HepG2 (cell line): ENCODE data around the gene PSMG3. TPM values are rescaled to one million over a fixed set of nuclear protein-coding genes. Genes with fewer than 3 reads are reported as not detected.

Experiments used
- CTCF ChIP-seq: sonication (generic); formaldehyde crosslinking; IDR thresholded peaks from 2 replicates; pipeline ENCODE4 v1.5.0; 2020; ENCODE audit warnings: mild to moderate bottlenecking, missing genetic modification reagents, moderate library complexity
- HCFC1 ChIP-seq: fragments of 150-350 bp; IDR thresholded peaks from 2 replicates; pipeline ENCODE4 v1.6.1; 2014; ENCODE audit warnings: low read depth, low read length
- MED1 ChIP-seq: sonication (generic); formaldehyde crosslinking; IDR thresholded peaks from 2 replicates; pipeline ENCODE4 v1.4.0; 2020; ENCODE audit warnings: missing genetic modification reagents
- MEIS1 ChIP-seq: sonication (generic); formaldehyde crosslinking; IDR thresholded peaks from 2 replicates; pipeline ENCODE4 v1.9.0; 2021; ENCODE audit warnings: mild to moderate bottlenecking, missing genetic modification reagents, moderate library complexity, borderline replicate concordance
- MXI1 ChIP-seq: IDR thresholded peaks from 3 replicates; pipeline ENCODE4 v1.6.1; 2012; ENCODE audit warnings: low read depth, low read length, inconsistent platforms, borderline replicate concordance
- NBN ChIP-seq: fragments of 450-650 bp; conservative IDR thresholded peaks from 2 replicates; pipeline ENCODE4 v1.6.1; 2017
- RFXAP ChIP-seq: sonication (generic); formaldehyde crosslinking; IDR thresholded peaks from 2 replicates; pipeline ENCODE4 v1.4.0; 2020; ENCODE audit warnings: missing genetic modification reagents, borderline replicate concordance
- RNF2 ChIP-seq: fragments of 450-650 bp; conservative IDR thresholded peaks from 2 replicates; pipeline ENCODE4 v1.6.1; 2016; ENCODE audit warnings: low read depth
- SRF ChIP-seq: IDR thresholded peaks from 2 replicates; pipeline ENCODE4 v1.6.1; 2011; ENCODE audit warnings: mild to moderate bottlenecking, low read depth, low read length, moderate library complexity
- SRSF1 ChIP-seq: fragments of 200-400 bp; formaldehyde crosslinking; optimal IDR thresholded peaks from 2 replicates; pipeline ENCODE3; 2017; ENCODE audit warnings: mild to moderate bottlenecking, low read depth, low read length, moderate library complexity
- ZFP91 ChIP-seq: sonication (generic); formaldehyde crosslinking; IDR thresholded peaks from 2 replicates; pipeline ENCODE4 v1.9.0; 2022; ENCODE audit warnings: missing genetic modification reagents, mild to moderate bottlenecking, borderline replicate concordance
- ZNF275 ChIP-seq: sonication (generic); formaldehyde crosslinking; IDR thresholded peaks from 2 replicates; pipeline ENCODE4 v1.8.0; 2022; ENCODE audit warnings: missing genetic modification reagents, mild to moderate bottlenecking, inconsistent platforms, borderline replicate concordance
- ZNF3 ChIP-seq: IDR thresholded peaks from 2 replicates; pipeline ENCODE4 v1.7.0; 2017; ENCODE audit warnings: inconsistent platforms
- ZNF674 ChIP-seq: sonication (generic); formaldehyde crosslinking; IDR thresholded peaks from 2 replicates; pipeline ENCODE4 v1.5.0; 2020; ENCODE audit warnings: low read depth, mild to moderate bottlenecking, missing genetic modification reagents
- polyA plus RNA-seq, 8 experiments: library from polyadenylated mRNA; depleted of rRNA in 3 of 8; stranded (reverse) in 7 of 8; unstranded in 1 of 8; fragments of >200 nt; fragmentation: Illumina TruSeq in 4 of 8; extraction: Trizol in 4 of 8; gene quantifications; 2 replicates each; pipeline versions ENCODE4 v1.2.1 to v1.2.3, GENCODE V29; 2011 to 2016; ENCODE audit warnings: low read depth in 4 of 8, missing spikeins in 1 of 8, mixed read lengths in 1 of 8; ENCODE audit not compliant: insufficient read depth in 1 of 8
- total RNA-seq, 5 experiments: library from RNA; depleted of rRNA; stranded (reverse); fragments of >200 nt; fragmentation: Illumina TruSeq; extraction: Trizol; gene quantifications; 2 replicates each; pipeline ENCODE4 v1.2.3, GENCODE V29; 2016; ENCODE audit warnings: low read depth in 1 of 5
- TF ChIP-seq, protein P1 (sequence below): sonication (generic); formaldehyde crosslinking; conservative IDR thresholded peaks from 2 replicates; pipeline ENCODE4 v1.4.0; 2020; ENCODE audit warnings: missing genetic modification reagents

The PSMG3 gene
- total and polyA plus RNA-seq, 2 of the 13 experiments (the other 11 are each of a cell fraction or from before 2014, with no cell fraction given): 29.6 to 48.4 TPM

DNA sequence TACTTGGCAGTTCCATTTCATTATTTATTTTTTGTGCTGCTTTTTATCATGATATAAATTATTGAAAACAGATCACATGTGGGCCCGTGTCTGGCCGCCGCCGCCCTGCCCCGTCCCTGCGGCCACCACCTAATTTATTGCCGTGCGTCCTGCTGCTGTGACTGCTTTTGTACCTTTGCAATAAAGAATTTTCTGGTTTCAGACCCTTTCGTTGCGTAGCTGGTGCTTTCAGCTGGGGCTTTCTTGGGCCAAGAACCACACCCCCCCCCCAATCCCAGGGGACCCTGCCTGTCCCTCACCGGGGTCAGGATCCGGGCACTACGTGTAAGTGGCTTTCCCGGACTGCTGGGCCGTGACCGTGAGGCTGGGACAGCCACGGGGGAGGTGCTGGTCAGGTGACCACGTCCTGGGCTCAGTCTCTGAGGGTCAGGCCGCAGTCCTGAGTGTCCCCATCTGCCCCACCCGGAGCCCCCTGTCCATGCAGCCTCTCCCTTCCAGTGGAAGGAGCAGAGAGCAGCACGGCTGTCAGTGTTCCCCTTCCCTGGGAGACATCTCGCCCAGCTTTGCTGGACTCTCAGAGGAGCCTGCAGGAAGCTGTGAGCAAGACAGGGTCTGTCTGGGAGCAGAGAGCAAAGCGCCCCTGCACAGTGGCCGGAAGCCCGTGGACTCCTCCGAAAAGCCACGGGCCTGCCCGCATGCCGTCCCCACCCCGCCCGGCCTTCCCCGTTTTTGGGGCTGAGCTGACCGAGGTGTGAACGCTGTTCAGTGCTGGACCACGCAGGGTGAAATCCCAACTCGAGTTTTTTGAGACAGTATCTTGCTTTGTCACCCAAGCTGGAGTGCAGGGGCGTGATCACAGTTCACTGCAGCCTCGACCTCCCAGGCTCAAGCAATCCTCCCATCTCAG is 26.7 kb downstream of the PSMG3 start (continued):
- TF ChIP-seq CTCF (CRISPR knock-in tag) (no peak), ZNF3 (CRISPR knock-in tag) (no peak), HCFC1 (no peak), ZNF674 (CRISPR knock-in tag) (no peak), ZFP91 (CRISPR knock-in tag) (0 out of 2 replicates have a peak, but pooled peaks have one; percentile 8), RNF2 (no peak), MXI1 (no peak), SRF (no peak), SRSF1 (no peak), MEIS1 (no peak), MED1 (0 out of 2 replicates have a peak, but pooled peaks have one; percentile 4), RFXAP (CRISPR knock-in tag) (0 out of 2 replicates have a peak, but pooled peaks have one; percentile 33), NBN (no peak), ZNF275 (CRISPR knock-in tag) (no peak)
- TF ChIP-seq, protein P1, sequence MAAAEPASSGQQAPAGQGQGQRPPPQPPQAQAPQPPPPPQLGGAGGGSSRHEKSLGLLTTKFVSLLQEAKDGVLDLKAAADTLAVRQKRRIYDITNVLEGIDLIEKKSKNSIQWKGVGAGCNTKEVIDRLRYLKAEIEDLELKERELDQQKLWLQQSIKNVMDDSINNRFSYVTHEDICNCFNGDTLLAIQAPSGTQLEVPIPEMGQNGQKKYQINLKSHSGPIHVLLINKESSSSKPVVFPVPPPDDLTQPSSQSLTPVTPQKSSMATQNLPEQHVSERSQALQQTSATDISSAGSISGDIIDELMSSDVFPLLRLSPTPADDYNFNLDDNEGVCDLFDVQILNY: no peak
- TF ChIP-seq, all 625 proteins: peak for 17
